Heart left ventricle (tissue), 16 donors: ENCODE results near the gene CALU. TPM values are rescaled to one million over a fixed set of nuclear protein-coding genes. Genes with fewer than 3 reads are reported as not detected.

Experiments
- ATAC-seq, 4 donors: fragments of 200-7000 bp; cut with Tn5 transposase; one replicate each; pipeline ENCODE4 v1.9.1; 2020 to 2022; ENCODE audit warnings: moderate library complexity in 4 of 4, mild to moderate bottlenecking in 3 of 4, moderate number of reproducible peaks in 1 of 4
- DNase-seq, 5 donors: peaks; one replicate each; pipeline ENCODE4 v3.0.0-alpha.2; 2020
- H3K27ac ChIP-seq, 12 donors: fragments of 200-600 bp; sonication (generic) in 4 of 12; one replicate each; pipeline versions ENCODE4 v1.5.0 to v1.8.0; 2016 to 2022; ENCODE audit warnings: mild to moderate bottlenecking in 2 of 12
- H3K27me3 ChIP-seq, 9 donors: fragments of 200-600 bp; sonication (generic) in 2 of 9; one replicate each; pipeline versions ENCODE4 v1.5.1 to v1.8.0; 2016 to 2022; ENCODE audit warnings: mild to moderate bottlenecking in 3 of 9
- H3K36me3 ChIP-seq, 9 donors: fragments of 200-600 bp; sonication (generic) in 2 of 9; one replicate each; pipeline versions ENCODE4 v1.5.0 to v1.8.0; 2018 to 2022; ENCODE audit warnings: mild to moderate bottlenecking in 2 of 9
- H3K4me1 ChIP-seq, 12 donors: fragments of 200-600 bp; sonication (generic) in 4 of 12; one replicate each; pipeline versions ENCODE4 v1.5.0 to v1.8.0; 2016 to 2022; ENCODE audit warnings: mild to moderate bottlenecking in 3 of 12
- H3K4me3 ChIP-seq, 12 donors: fragments of 200-600 bp; sonication (generic) in 4 of 12; one replicate each; pipeline versions ENCODE4 v1.5.0 to v1.8.0; 2017 to 2022; ENCODE audit warnings: mild to moderate bottlenecking in 9 of 12, moderate library complexity in 4 of 12
- H3K9me3 ChIP-seq, 12 donors: fragments of 200-600 bp; sonication (generic) in 4 of 12; one replicate each; pipeline versions ENCODE4 v1.5.0 to v1.8.0; 2016 to 2022; ENCODE audit warnings: mild to moderate bottlenecking in 1 of 12
- POLR2A ChIP-seq, 2 donors: fragments of 450-650 bp; IDR thresholded peaks; one replicate each; pipeline ENCODE4 v1.6.1; 2017; ENCODE audit warnings: antibody characterized with exemption in 2 of 2, mild to moderate bottlenecking in 2 of 2, moderate library complexity in 2 of 2
- WGBS, 4 donors: extraction: QIAGEN DNeasy Blood & Tissue Kit in 2 of 4; methylation state at CpG; one replicate each; pipeline versions ENCODE4 v1.1.5 to v1.1.7; 2013 to 2018; 5-methylcytosine and 5-hydroxymethylcytosine counted together
- intact Hi-C, 10 donors: fragments of 100-400 bp; cut with DNase I; formaldehyde crosslinking; loops; one replicate each; pipeline versions ENCODE4 v1.11.1 to v1.14.2; 2022
- polyA plus RNA-seq, 2 donors: library from polyadenylated mRNA; stranded (reverse); fragments of 200-250 nt; gene quantifications; one replicate each; pipeline ENCODE4 v1.2.3, GENCODE V29; 2013
- total RNA-seq, 9 donors: library from RNA; depleted of rRNA in 2 of 9; stranded (reverse); fragments of >200 nt in 2 of 9; fragmentation: NEBNext Ultra II Directional in 3 of 9; extraction: Animal tissue kit (Norgen Biotek cat#: 25700) in 3 of 9; gene quantifications; one replicate each; pipeline versions ENCODE4 v1.1.0 to v1.2.4, GENCODE V29; 2016 to 2023
- TF ChIP-seq, protein P1 (sequence below), 12 donors: fragments of 200-600 bp; sonication (generic) in 4 of 12; IDR thresholded peaks; one replicate each; pipeline versions ENCODE4 v1.5.0 to v1.8.0; 2018 to 2022; ENCODE audit warnings: antibody characterized with exemption in 12 of 12, mild to moderate bottlenecking in 5 of 12
- donor health status: ischemic (EF 13 %, LVEDD 7.1; RV severe dilation, severe dysfunction).
- donor health status: healthy with polysubstance abuse.
- donor health status: DM: no; HTN: yes; CAD: no.
- donor health status: DM: no; HTN: no; CAD: no.
- donor health status: ischemic (EF 25% LVEDD 6.9; RV normal size, moderate dysfunction).
- donor health status: ischemic (EF 25% LVEDD 5.7; RV mildly dilated, moderate dysfunction).
- donor health status: healthy.
- donor health status: DM: yes; HTN: yes; CAD: no.
- donor health status: ischemic (EF 35%, LVEDD 5.7; RV mildly dilated, moderate dysfunction).
- donor health status: nonischemic (EF 11% LVEDD 7.7; RV severe dilation, severe dysfunction).
- donor health status: DM: yes; HTN: yes; CAD: no.
- donor health status: PGD.
- donor health status: ischemic (EF 29% LVEDD 5.4; RV normal size, mild dysfunction).
- donor health status: nonischemic (EF 23%, LVEDD 6.1; RV moderate dilation, normal function).

The CALU gene
- total and polyA plus RNA-seq, 11 donors: 51.4 to 689 (median 257) TPM

DNA sequence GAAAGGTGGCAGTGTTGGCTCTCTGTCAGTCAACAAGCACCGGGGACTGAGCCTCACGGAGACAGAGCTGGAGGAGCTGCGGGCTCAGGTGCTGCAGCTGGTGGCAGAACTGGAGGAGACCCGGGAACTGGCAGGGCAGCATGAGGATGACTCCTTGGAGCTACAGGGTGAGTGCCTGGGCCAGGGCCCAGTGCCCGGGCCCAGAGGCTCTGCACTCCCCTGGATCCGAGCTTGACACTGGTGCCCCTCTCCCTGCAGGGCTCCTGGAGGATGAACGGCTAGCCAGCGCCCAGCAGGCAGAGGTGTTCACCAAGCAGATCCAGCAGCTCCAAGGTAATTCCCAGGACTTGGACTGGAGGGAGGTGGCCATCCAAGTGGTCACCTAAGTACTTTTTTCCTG lies 55.3 kb downstream of the CALU start:
- no peak for ATAC-seq
- Histone ChIP-seq H3K4me3 (no peak overlapping the region), H3K36me3 (no peaks in the 10 kb centered on the region), H3K9me3 (no peaks in the 10 kb centered on the region), H3K27me3 (no peaks in the 10 kb centered on the region), H3K4me1 (peaks cover 0 to 30% (median 19%) of the 10 kb centered on the region in 12 donors), H3K27ac (no peak overlapping the region)
- WGBS, 4 donors: 87 to 95% (median 94%) methylated on average over 8 of the region's 8 CpGs
- intact Hi-C loops: loop anchor here in 7 of 10 donors (5.0 to 10.0 kb wide), 8 partner anchors 33 to 88 kb away; partner anchors contain the start of genes ATP6V1F (in 2 of the 7), CALU (in 2 of the 7) and FLNC (in 1 of the 7)
- DNase-seq: no peak
- TF ChIP-seq POLR2A (IDR thresholded peaks at IDR 0.05): no peak
- TF ChIP-seq, protein P1, sequence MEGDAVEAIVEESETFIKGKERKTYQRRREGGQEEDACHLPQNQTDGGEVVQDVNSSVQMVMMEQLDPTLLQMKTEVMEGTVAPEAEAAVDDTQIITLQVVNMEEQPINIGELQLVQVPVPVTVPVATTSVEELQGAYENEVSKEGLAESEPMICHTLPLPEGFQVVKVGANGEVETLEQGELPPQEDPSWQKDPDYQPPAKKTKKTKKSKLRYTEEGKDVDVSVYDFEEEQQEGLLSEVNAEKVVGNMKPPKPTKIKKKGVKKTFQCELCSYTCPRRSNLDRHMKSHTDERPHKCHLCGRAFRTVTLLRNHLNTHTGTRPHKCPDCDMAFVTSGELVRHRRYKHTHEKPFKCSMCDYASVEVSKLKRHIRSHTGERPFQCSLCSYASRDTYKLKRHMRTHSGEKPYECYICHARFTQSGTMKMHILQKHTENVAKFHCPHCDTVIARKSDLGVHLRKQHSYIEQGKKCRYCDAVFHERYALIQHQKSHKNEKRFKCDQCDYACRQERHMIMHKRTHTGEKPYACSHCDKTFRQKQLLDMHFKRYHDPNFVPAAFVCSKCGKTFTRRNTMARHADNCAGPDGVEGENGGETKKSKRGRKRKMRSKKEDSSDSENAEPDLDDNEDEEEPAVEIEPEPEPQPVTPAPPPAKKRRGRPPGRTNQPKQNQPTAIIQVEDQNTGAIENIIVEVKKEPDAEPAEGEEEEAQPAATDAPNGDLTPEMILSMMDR (IDR thresholded peaks at IDR 0.05): no peak

DNA sequence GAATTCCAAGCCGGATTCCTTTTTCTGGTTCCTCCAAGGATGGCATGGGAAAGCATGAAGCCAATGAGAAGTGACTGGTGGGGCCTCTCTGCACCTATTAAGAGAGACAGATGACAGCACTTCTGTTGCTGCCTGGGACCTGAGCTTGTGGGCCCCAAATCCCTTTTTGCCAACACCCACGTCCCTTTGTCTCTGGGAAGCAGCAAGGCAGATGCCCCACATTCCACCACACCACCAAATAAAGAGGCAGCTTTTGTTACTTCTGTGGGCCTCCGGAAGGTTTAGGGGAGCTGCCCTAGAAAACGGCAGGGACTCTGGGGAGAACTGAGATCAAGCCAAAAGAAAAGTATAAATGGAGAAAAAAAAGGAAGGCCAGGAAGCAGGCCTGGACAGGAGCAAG lies 56.0 kb downstream of the CALU start:
- H3K36me3 ChIP-seq: no peaks in the 10 kb centered on the region
- DNase-seq: no peak
- no peak overlapping the region for H3K4me3 ChIP-seq
- H3K4me1 ChIP-seq: peaks cover 0 to 28% (median 18%) of the 10 kb centered on the region in 12 donors
- H3K9me3 ChIP-seq: no peaks in the 10 kb centered on the region
- TF ChIP-seq POLR2A (IDR thresholded peaks at IDR 0.05): no peak
- TF ChIP-seq, protein P1 (IDR thresholded peaks at IDR 0.05): no peak
- no peaks in the 10 kb centered on the region for H3K27me3 ChIP-seq
- no peak for ATAC-seq
- 88 to 90% (median 90%) methylated on average over 4 of the region's 4 CpGs for WGBS, 4 donors
- H3K27ac ChIP-seq: no peak overlapping the region
- intact Hi-C loops: loop anchor here in 2 of 10 donors (10.0 kb wide), 2 partner anchors 70 to 80 kb away; partner anchors contain the start of gene ATP6V1F (in 1 of the 2)

DNA sequence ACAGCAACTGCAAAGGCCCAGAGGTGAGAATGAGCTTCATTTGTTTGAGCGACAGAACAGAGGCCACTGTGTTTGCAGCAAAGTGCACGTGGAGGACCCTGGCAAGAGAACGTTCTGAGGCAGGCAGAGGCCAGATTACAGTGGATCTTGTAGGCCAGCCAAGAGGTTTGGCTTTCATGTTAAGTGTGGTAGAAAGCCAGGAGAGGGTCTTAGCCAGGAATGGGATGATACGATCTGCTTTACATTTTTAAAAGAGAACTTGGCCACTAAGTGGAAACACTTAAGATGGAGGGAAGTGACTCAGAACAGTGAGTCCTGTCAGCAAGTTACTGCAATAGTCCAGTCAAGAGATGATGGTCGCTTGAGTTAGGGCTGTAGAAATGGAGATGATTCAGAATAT lies 57.2 kb downstream of the CALU start:
- ATAC-seq: no peak
- WGBS, 4 donors: 55 to 65% (median 58%) methylated on average over 5 of the region's 5 CpGs

DNA sequence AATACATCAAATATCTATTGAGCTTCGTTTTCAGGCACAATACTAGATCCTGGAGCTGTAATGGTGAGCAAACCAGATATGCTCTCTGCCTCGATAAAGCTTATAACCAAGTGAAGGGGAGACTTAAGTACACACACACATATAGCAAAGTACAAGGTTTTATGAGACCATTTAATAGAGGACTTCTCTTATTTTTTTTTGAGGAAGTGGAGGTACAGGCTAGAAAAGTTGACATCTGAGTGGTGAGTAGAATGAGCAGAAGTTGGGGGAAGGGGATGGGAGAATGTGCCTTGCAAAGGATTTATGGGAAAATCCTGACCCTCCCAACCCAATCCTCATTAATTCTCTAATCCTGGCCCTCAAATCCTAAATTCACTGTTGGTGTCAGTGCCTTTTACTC lies 60.3 kb downstream of the CALU start:
- Histone ChIP-seq H3K9me3 (no peaks in the 10 kb centered on the region), H3K36me3 (no peaks in the 10 kb centered on the region), H3K4me1 (no peaks in the 10 kb centered on the region), H3K27me3 (no peaks in the 10 kb centered on the region), H3K4me3 (no peak overlapping the region), H3K27ac (no peak overlapping the region)
- TF ChIP-seq POLR2A (IDR thresholded peaks at IDR 0.05): no peak
- TF ChIP-seq, protein P1 (IDR thresholded peaks at IDR 0.05): no peak
- 88 to 95% (median 89%) methylated on average over 2 of the region's 2 CpGs for WGBS, 4 donors
- DNase-seq (no peak), ATAC-seq (no peak)
- intact Hi-C loops: loop anchor here in 2 of 10 donors (10.0 kb wide), 2 partner anchors 65 to 75 kb away; partner anchors contain the start of gene ATP6V1F (in 1 of the 2)

More for the DNA sequence above, 57.2 kb downstream of the CALU start:
- intact Hi-C loops: loop anchor here in 2 of 10 donors (10.0 kb wide), 2 partner anchors 68 to 78 kb away; partner anchors contain the start of gene ATP6V1F (in 1 of the 2)
- Histone ChIP-seq H3K4me1 (peaks cover 0 to 20% (median 15%) of the 10 kb centered on the region in 12 donors), H3K4me3 (no peak overlapping the region), H3K36me3 (no peaks in the 10 kb centered on the region), H3K9me3 (no peaks in the 10 kb centered on the region), H3K27me3 (no peaks in the 10 kb centered on the region), H3K27ac (no peak overlapping the region)
- no peak for TF ChIP-seq POLR2A (IDR thresholded peaks at IDR 0.05)
- TF ChIP-seq, protein P1 (IDR thresholded peaks at IDR 0.05): no peak
- no peak for DNase-seq
